DMS153 (cell line): ENCODE measurements around the gene PROSER3.
"Not testable (repeated sequence)": the region's sequence is repeated elsewhere in the genome, so short reads cannot be mapped to it uniquely, and the experiment has no call there.

Experiments used
- DNase-seq: peaks from one replicate; lab custom pipeline; 2025; lab: John Stamatoyannopoulos, UW

The PROSER3 gene

GRCh38 chr19:35722897-35723296 lies 35.1 kb upstream of the PROSER3 start:
- no peak for DNase-seq

- no peak for DNase-seq
These were observed 34.3 kb upstream of the PROSER3 start for GRCh38 chr19:35723671-35724070.

- DNase-seq = not testable (repeated sequence)
These were observed 33.8 kb upstream of the PROSER3 start for GRCh38 chr19:35724132-35724531.

GRCh38 chr19:35724560-35724959 lies 33.4 kb upstream of the PROSER3 start:
- DNase-seq = no peak

GRCh38 chr19:35725216-35725861 lies 32.6 kb upstream of the PROSER3 start:
- DNase-seq = no peak

- no peak for DNase-seq
These were observed 30.7 kb upstream of the PROSER3 start for GRCh38 chr19:35727053-35727955.

GRCh38 chr19:35727956-35728706 lies 29.8 kb upstream of the PROSER3 start:
- DNase-seq = no peak

GRCh38 chr19:35729021-35729420 lies 29.0 kb upstream of the PROSER3 start:
- DNase-seq = no peak

GRCh38 chr19:35729763-35730162 lies 28.2 kb upstream of the PROSER3 start:
- no peak for DNase-seq

- DNase-seq = no peak
These were observed 27.6 kb upstream of the PROSER3 start for GRCh38 chr19:35730326-35730725.

GRCh38 chr19:35731353-35731752 lies 26.6 kb upstream of the PROSER3 start:
- no peak for DNase-seq

- no peak for DNase-seq
These were observed 26.1 kb upstream of the PROSER3 start for GRCh38 chr19:35731779-35732405.

- DNase-seq = no peak
These were observed 25.3 kb upstream of the PROSER3 start for GRCh38 chr19:35732540-35733179.

- no peak for DNase-seq
These were observed 24.5 kb upstream of the PROSER3 start for GRCh38 chr19:35733180-35734125.

GRCh38 chr19:35734273-35734672 lies 23.7 kb upstream of the PROSER3 start:
- no peak for DNase-seq

- no peak for DNase-seq
These were observed 23.1 kb upstream of the PROSER3 start for GRCh38 chr19:35734889-35735288.

- DNase-seq = no peak
These were observed 20.8 kb upstream of the PROSER3 start for GRCh38 chr19:35736913-35737886.

- DNase-seq = no peak
These were observed 19.7 kb upstream of the PROSER3 start for GRCh38 chr19:35738021-35738886.
